Measurements from ENCODE around the gene MAP4K3. TPM values are rescaled to one million over a fixed set of nuclear protein-coding genes. Genes with fewer than 3 reads are reported as not detected.

The MAP4K3 gene
- total and polyA plus RNA-seq, 9 of the 15 experiments (the other 6 are each of a cell fraction or from before 2014, with no cell fraction given): 3.1 to 30.0 (median 16.9) TPM

- no peak for TF ChIP-seq IRF9 (tag; IDR thresholded peaks at IDR 0.05)
- no peak for TF ChIP-seq NRF1 (conservative IDR thresholded peaks at IDR 0.05 in 1 of 2, IDR thresholded peaks at IDR 0.05 in 1 of 2)
These were observed 11.1 kb upstream of the MAP4K3 start (continued) for GRCh38 chr2:39448169-39448502.

- BruUV-seq (replicated peaks): no TSS peak
- WGBS (ENCODE audit: insufficient coverage, low coverage, missing lambda C conversion rate): 91% methylated on average over 6 of the region's 6 CpGs
- POLR2A ChIA-PET: no interaction called here
- CTCF ChIA-PET (ENCODE audit: low intra/inter-chr PET ratio): no interaction called here
- intact Hi-C loops (cut with micrococcal nuclease): no loop called here
- FAIRE-seq: no peak
- Histone ChIP-seq H3K4me2 (ENCODE audit: insufficient read depth, low read length) (no peak overlapping the region), H3K27ac (ENCODE audit: extremely low read depth, low read depth, low read length) (no peak overlapping the region), H3K27me3 (ENCODE audit: control insufficient read depth in 2 of 2, insufficient read depth in 2 of 2, low read length in 2 of 2) (no peaks in the 10 kb centered on the region), H3K9ac (ENCODE audit: insufficient read depth in 1 of 2, low read depth in 2 of 2, low read length in 2 of 2) (no peak overlapping the region), H4K20me1 (replicated peaks; ENCODE audit: control insufficient read depth, insufficient read depth, low read length) (no peaks in the 10 kb centered on the region), H3K79me2 (ENCODE audit: control insufficient read depth, insufficient read depth, low read length) (no peaks in the 10 kb centered on the region), H3K36me3 (ENCODE audit: control insufficient read depth, insufficient read depth, low read length) (peaks cover 5% of the 10 kb centered on the region; the same call in 2 of the 3 replicates), H2AFZ (ENCODE audit: low read depth, low read length) (no peak overlapping the region), H3K4me3 (no peak overlapping the region), H3K9me1 (ENCODE audit: control insufficient read depth, insufficient read depth, low read length) (no peaks in the 10 kb centered on the region), H3K9me3 (replicated peaks; ENCODE audit: control insufficient read depth, insufficient read depth, low read depth, low read length) (no peaks in the 10 kb centered on the region), H3K4me1 (replicated peaks in 1 of 2; ENCODE audit: control insufficient read depth in 2 of 2, insufficient read depth in 2 of 2, low read length in 2 of 2) (no peaks in the 10 kb centered on the region)
- in situ Hi-C loops (cut with MboI): no loop called here
- no peak for ATAC-seq
- DNase-seq (ENCODE audit: extremely low read depth in 1 of 4, low spot score in 3 of 4): no peak
- TF ChIP-seq ZNF76 (CRISPR knock-in tag; IDR thresholded peaks at IDR 0.05; ENCODE audit: borderline replicate concordance) (no peak), U2AF1 (optimal IDR thresholded peaks at IDR 0.05; ENCODE audit: low read depth, low read length) (no peak), POLR3G (IDR thresholded peaks at IDR 0.05; ENCODE audit: extremely low read depth, insufficient read length, insufficient replicate concordance) (no peak), ZNF263 (CRISPR knock-in tag; IDR thresholded peaks at IDR 0.05; ENCODE audit: borderline replicate concordance) (no peak), TARDBP (IDR thresholded peaks at IDR 0.05) (no peak), ZNF318 (IDR thresholded peaks at IDR 0.05; ENCODE audit: borderline replicate concordance in 1 of 2, low read depth in 1 of 2) (no peak), JUNB (CRISPR knock-in tag; conservative IDR thresholded peaks at IDR 0.05) (no peak), ZNF140 (CRISPR knock-in tag; IDR thresholded peaks at IDR 0.05) (no peak), KLF6 (CRISPR knock-in tag; IDR thresholded peaks at IDR 0.05; ENCODE audit: borderline replicate concordance) (no peak)
These were observed 10.4 kb upstream of the MAP4K3 start for GRCh38 chr2:39447266-39448168.
